GM12873 (cell line): ENCODE results near the gene RAD51.

Source experiments
- CTCF ChIP-seq: IDR thresholded peaks from 2 replicates; pipeline ENCODE4 v1.5.1; 2012; ENCODE audit warnings: low read depth, mild to moderate bottlenecking, moderate library complexity, low read length, control low read depth; ENCODE audit not compliant: insufficient read depth; ENCODE audit errors: missing control alignments

RAD51 gene

GRCh38 chr15:40723919-40724318 is 28.9 kb downstream of the RAD51 start:
- TF ChIP-seq CTCF = no peak

GRCh38 chr15:40731034-40731433 is 36.1 kb downstream of the RAD51 start:
- no peak for TF ChIP-seq CTCF

GRCh38 chr15:40736575-40736974 is 41.6 kb downstream of the RAD51 start:
- no peak for TF ChIP-seq CTCF

- no peak for TF ChIP-seq CTCF
These were observed 42.1 kb downstream of the RAD51 start for GRCh38 chr15:40737048-40737447.

- TF ChIP-seq CTCF = no peak
These were observed 44.1 kb downstream of the RAD51 start for GRCh38 chr15:40739047-40739446.

- TF ChIP-seq CTCF = no peak
These were observed 44.9 kb downstream of the RAD51 start for GRCh38 chr15:40739854-40740253.

GRCh38 chr15:40743485-40743901 is 48.5 kb downstream of the RAD51 start:
- no peak for TF ChIP-seq CTCF
